ENCODE measurements around the gene GCGR. TPM values are rescaled to one million over a fixed set of nuclear protein-coding genes. Genes with fewer than 3 reads are reported as not detected.
A peak's percentile ranks its signal among the peaks of the same experiment; 100 is the strongest.
"Not testable (repeated sequence)": the region's sequence is repeated elsewhere in the genome, so short reads cannot be mapped to it uniquely, and the experiment has no call there.

GCGR gene
- total RNA-seq, 2 experiments from 2014 or later: not detected

GRCh38 chr17:81834831-81835267 is 30.9 kb downstream of the GCGR start, which contains the start of gene PPP1R27:
Gene PPP1R27, minus strand, starts transcription at chr17:81835050. Its CDS starts 97 bp downstream, at chr17:81834953.
- DNase-seq: no peak
- Mint-ChIP-seq H3K9me3 (no peaks in the 10 kb centered on the region), H3K36me3 (no peaks in the 10 kb centered on the region), H3K4me3 (peak within 1 kb of the TSS; percentile 87), H3K27ac (peak within 1 kb of the TSS; percentile 89), H3K27me3 (no peaks in the 10 kb centered on the region), H3K4me1 (peaks cover 11% of the 10 kb centered on the region)

GRCh38 chr17:81837641-81838040 is 33.7 kb downstream of the GCGR start:
- no peak overlapping the region for H3K4me3 Mint-ChIP-seq
- no peak overlapping the region for H3K27ac Mint-ChIP-seq
- no peaks in the 10 kb centered on the region for H3K36me3 Mint-ChIP-seq
- H3K9me3 Mint-ChIP-seq: no peaks in the 10 kb centered on the region
- no peaks in the 10 kb centered on the region for H3K27me3 Mint-ChIP-seq
- no peaks in the 10 kb centered on the region for H3K4me1 Mint-ChIP-seq
- DNase-seq: no peak

GRCh38 chr17:81838753-81839255 is 34.9 kb downstream of the GCGR start:
- no peak overlapping the region for H3K27ac Mint-ChIP-seq
- H3K9me3 Mint-ChIP-seq: no peaks in the 10 kb centered on the region
- no peaks in the 10 kb centered on the region for H3K27me3 Mint-ChIP-seq
- no peak overlapping the region for H3K4me3 Mint-ChIP-seq
- no peak for DNase-seq
- no peaks in the 10 kb centered on the region for H3K4me1 Mint-ChIP-seq
- peaks cover 6% of the 10 kb centered on the region for H3K36me3 Mint-ChIP-seq

GRCh38 chr17:81839301-81839700 is 35.4 kb downstream of the GCGR start:
- peaks cover 6% of the 10 kb centered on the region for H3K36me3 Mint-ChIP-seq
- H3K4me3 Mint-ChIP-seq: no peak overlapping the region
- no peaks in the 10 kb centered on the region for H3K27me3 Mint-ChIP-seq
- no peak for DNase-seq
- H3K27ac Mint-ChIP-seq: no peak overlapping the region
- no peaks in the 10 kb centered on the region for H3K4me1 Mint-ChIP-seq
- no peaks in the 10 kb centered on the region for H3K9me3 Mint-ChIP-seq

- not testable (repeated sequence) for H3K4me3 Mint-ChIP-seq, H3K36me3 Mint-ChIP-seq, H3K4me1 Mint-ChIP-seq, DNase-seq, H3K27ac Mint-ChIP-seq, H3K9me3 Mint-ChIP-seq, H3K27me3 Mint-ChIP-seq
These were observed 36.1 kb downstream of the GCGR start for GRCh38 chr17:81840059-81840458.

GRCh38 chr17:81840826-81841778 is 37.2 kb downstream of the GCGR start:
- H3K27me3 Mint-ChIP-seq: no peaks in the 10 kb centered on the region
- H3K4me1 Mint-ChIP-seq: no peaks in the 10 kb centered on the region
- H3K36me3 Mint-ChIP-seq: peaks cover 12% of the 10 kb centered on the region
- no peaks in the 10 kb centered on the region for H3K9me3 Mint-ChIP-seq
- H3K4me3 Mint-ChIP-seq: no peak overlapping the region
- no peak overlapping the region for H3K27ac Mint-ChIP-seq
- DNase-seq: no peak

- Mint-ChIP-seq H3K4me1 (no peaks in the 10 kb centered on the region), H3K4me3 (no peak overlapping the region), H3K27ac (no peak overlapping the region), H3K36me3 (peaks cover 12% of the 10 kb centered on the region), H3K27me3 (no peaks in the 10 kb centered on the region), H3K9me3 (no peaks in the 10 kb centered on the region)
- DNase-seq: no peak
These were observed 37.9 kb downstream of the GCGR start for GRCh38 chr17:81841866-81842265.

- no peak overlapping the region for H3K4me3 Mint-ChIP-seq
- no peak for DNase-seq
- H3K27ac Mint-ChIP-seq: no peak overlapping the region
- no peaks in the 10 kb centered on the region for H3K4me1 Mint-ChIP-seq
- H3K27me3 Mint-ChIP-seq: no peaks in the 10 kb centered on the region
- no peaks in the 10 kb centered on the region for H3K9me3 Mint-ChIP-seq
- H3K36me3 Mint-ChIP-seq: peaks cover 12% of the 10 kb centered on the region
These were observed 38.4 kb downstream of the GCGR start for GRCh38 chr17:81842378-81842724.

- Mint-ChIP-seq H3K9me3 (no peaks in the 10 kb centered on the region), H3K27me3 (no peaks in the 10 kb centered on the region), H3K27ac (no peak overlapping the region), H3K36me3 (peaks cover 12% of the 10 kb centered on the region), H3K4me1 (no peaks in the 10 kb centered on the region), H3K4me3 (no peak overlapping the region)
- no peak for DNase-seq
These were observed 39.0 kb downstream of the GCGR start for GRCh38 chr17:81842725-81843504.

- no peak overlapping the region for H3K27ac Mint-ChIP-seq
- H3K4me3 Mint-ChIP-seq: no peak overlapping the region
- H3K27me3 Mint-ChIP-seq: no peaks in the 10 kb centered on the region
- H3K36me3 Mint-ChIP-seq: peaks cover 14% of the 10 kb centered on the region
- no peaks in the 10 kb centered on the region for H3K9me3 Mint-ChIP-seq
- DNase-seq: no peak
- no peaks in the 10 kb centered on the region for H3K4me1 Mint-ChIP-seq
These were observed 39.9 kb downstream of the GCGR start for GRCh38 chr17:81843713-81844326.

- no peaks in the 10 kb centered on the region for H3K4me1 Mint-ChIP-seq
- H3K27me3 Mint-ChIP-seq: no peaks in the 10 kb centered on the region
- H3K27ac Mint-ChIP-seq: no peak overlapping the region
- DNase-seq: no peak
- peaks cover 14% of the 10 kb centered on the region for H3K36me3 Mint-ChIP-seq
- no peaks in the 10 kb centered on the region for H3K9me3 Mint-ChIP-seq
- H3K4me3 Mint-ChIP-seq: no peak overlapping the region
These were observed 40.4 kb downstream of the GCGR start for GRCh38 chr17:81844327-81844851.

GRCh38 chr17:81844887-81845286 is 40.9 kb downstream of the GCGR start:
- H3K27ac Mint-ChIP-seq: no peak overlapping the region
- no peaks in the 10 kb centered on the region for H3K9me3 Mint-ChIP-seq
- no peaks in the 10 kb centered on the region for H3K27me3 Mint-ChIP-seq
- peaks cover 14% of the 10 kb centered on the region for H3K36me3 Mint-ChIP-seq
- no peaks in the 10 kb centered on the region for H3K4me1 Mint-ChIP-seq
- no peak for DNase-seq
- no peak overlapping the region for H3K4me3 Mint-ChIP-seq

- DNase-seq: no peak
- no peaks in the 10 kb centered on the region for H3K4me1 Mint-ChIP-seq
- no peaks in the 10 kb centered on the region for H3K27me3 Mint-ChIP-seq
- no peak overlapping the region for H3K27ac Mint-ChIP-seq
- no peak overlapping the region for H3K4me3 Mint-ChIP-seq
- no peaks in the 10 kb centered on the region for H3K9me3 Mint-ChIP-seq
- H3K36me3 Mint-ChIP-seq: peaks cover 14% of the 10 kb centered on the region
These were observed 41.4 kb downstream of the GCGR start for GRCh38 chr17:81845361-81845760.

- H3K27ac Mint-ChIP-seq: no peak overlapping the region
- no peaks in the 10 kb centered on the region for H3K27me3 Mint-ChIP-seq
- peaks cover 14% of the 10 kb centered on the region for H3K36me3 Mint-ChIP-seq
- no peak overlapping the region for H3K4me3 Mint-ChIP-seq
- no peaks in the 10 kb centered on the region for H3K4me1 Mint-ChIP-seq
- no peak for DNase-seq
- H3K9me3 Mint-ChIP-seq: no peaks in the 10 kb centered on the region
These were observed 42.2 kb downstream of the GCGR start for GRCh38 chr17:81845881-81846742.

Data from activated naive CD8-positive, alpha-beta T cell treated with anti-CD3 and anti-CD28 coated beads for 36 hours (primary cell).